ENCODE results near the gene MST1. TPM values are rescaled to one million over a fixed set of nuclear protein-coding genes. Genes with fewer than 3 reads are reported as not detected.

MST1 gene
- total and polyA plus RNA-seq, 3 donors from 2014 or later = 60.3 to 73.4 (median 67.1) TPM

DNA sequence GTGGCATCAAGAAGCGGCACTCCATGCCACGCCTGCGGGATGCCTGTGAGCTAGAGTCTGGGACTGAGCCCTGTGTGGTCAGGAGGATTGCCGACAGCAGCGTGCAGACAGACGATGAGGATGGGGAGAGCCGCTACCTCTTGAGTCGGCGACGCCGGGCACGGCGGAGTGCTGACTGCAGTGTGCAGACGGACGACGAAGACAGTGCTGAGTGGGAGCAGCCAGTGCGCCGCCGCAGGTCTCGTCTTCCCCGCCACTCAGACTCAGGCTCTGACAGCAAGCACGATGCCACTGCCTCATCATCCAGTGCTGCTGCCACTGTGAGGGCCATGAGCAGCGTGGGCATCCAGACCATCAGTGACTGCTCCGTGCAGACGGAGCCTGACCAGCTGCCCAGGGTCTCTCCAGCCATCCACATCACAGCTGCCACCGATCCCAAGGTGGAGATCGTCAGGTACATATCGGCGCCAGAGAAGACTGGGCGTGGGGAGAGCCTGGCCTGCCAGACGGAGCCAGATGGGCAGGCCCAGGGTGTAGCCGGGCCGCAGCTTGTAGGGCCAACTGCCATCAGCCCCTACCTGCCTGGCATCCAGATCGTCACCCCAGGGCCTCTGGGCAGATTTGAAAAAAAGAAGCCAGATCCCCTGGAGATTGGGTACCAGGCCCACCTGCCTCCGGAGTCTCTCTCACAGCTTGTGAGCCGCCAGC lies 31.9 kb downstream of the MST1 start:
- Histone ChIP-seq H3K36me3 (ENCODE audit: low read depth, missing control alignments) (no peaks in the 10 kb centered on the region), H3K4me3 (no peak overlapping the region), H3K27me3 (no peaks in the 10 kb centered on the region), H3K27ac (no peak overlapping the region), H3K9me3 (no peaks in the 10 kb centered on the region), H3K4me1 (no peaks in the 10 kb centered on the region)
- WGBS, 2 donors = 95 to 97% methylated on average over 13 to 36 of the region's 36 CpGs
- DNase-seq = no peak
- TF ChIP-seq, protein P1, sequence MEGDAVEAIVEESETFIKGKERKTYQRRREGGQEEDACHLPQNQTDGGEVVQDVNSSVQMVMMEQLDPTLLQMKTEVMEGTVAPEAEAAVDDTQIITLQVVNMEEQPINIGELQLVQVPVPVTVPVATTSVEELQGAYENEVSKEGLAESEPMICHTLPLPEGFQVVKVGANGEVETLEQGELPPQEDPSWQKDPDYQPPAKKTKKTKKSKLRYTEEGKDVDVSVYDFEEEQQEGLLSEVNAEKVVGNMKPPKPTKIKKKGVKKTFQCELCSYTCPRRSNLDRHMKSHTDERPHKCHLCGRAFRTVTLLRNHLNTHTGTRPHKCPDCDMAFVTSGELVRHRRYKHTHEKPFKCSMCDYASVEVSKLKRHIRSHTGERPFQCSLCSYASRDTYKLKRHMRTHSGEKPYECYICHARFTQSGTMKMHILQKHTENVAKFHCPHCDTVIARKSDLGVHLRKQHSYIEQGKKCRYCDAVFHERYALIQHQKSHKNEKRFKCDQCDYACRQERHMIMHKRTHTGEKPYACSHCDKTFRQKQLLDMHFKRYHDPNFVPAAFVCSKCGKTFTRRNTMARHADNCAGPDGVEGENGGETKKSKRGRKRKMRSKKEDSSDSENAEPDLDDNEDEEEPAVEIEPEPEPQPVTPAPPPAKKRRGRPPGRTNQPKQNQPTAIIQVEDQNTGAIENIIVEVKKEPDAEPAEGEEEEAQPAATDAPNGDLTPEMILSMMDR (IDR thresholded peaks at IDR 0.05) = no peak
- no peak for TF ChIP-seq POLR2A (IDR thresholded peaks at IDR 0.05)
- intact Hi-C loops (cut with DNase I; ENCODE audit: low total_unique reads) = no loop called here

DNA sequence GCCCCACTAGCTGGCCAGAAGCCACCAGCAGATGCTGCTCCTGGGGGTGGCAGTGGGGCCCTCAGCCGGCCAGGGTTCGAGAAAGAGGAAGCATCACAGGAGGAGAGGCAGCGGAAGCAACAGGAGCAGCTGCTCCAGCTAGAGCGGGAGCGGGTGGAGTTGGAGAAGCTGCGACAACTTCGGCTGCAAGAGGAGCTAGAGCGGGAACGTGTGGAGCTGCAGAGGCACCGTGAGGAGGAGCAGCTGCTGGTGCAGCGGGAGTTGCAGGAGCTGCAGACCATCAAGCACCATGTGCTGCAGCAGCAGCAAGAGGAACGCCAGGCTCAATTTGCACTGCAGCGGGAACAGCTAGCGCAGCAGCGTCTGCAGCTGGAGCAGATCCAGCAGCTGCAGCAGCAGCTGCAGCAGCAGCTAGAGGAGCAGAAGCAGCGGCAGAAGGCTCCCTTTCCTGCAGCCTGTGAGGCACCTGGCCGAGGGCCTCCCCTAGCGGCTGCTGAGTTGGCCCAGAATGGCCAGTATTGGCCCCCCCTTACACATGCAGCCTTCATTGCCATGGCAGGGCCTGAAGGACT lies 32.6 kb downstream of the MST1 start:
- DNase-seq = no peak
- intact Hi-C loops (cut with DNase I; ENCODE audit: low total_unique reads) = no loop called here
- H3K27me3 ChIP-seq = no peaks in the 10 kb centered on the region
- H3K27ac ChIP-seq = no peak overlapping the region
- 59 to 66% methylated on average over 7 to 18 of the region's 18 CpGs for WGBS, 2 donors
- no peaks in the 10 kb centered on the region for H3K4me1 ChIP-seq
- no peaks in the 10 kb centered on the region for H3K9me3 ChIP-seq
- TF ChIP-seq, protein P1 (IDR thresholded peaks at IDR 0.05) = no peak
- no peak for TF ChIP-seq POLR2A (IDR thresholded peaks at IDR 0.05)
- H3K36me3 ChIP-seq (ENCODE audit: low read depth, missing control alignments) = no peaks in the 10 kb centered on the region
- H3K4me3 ChIP-seq = no peak overlapping the region

DNA sequence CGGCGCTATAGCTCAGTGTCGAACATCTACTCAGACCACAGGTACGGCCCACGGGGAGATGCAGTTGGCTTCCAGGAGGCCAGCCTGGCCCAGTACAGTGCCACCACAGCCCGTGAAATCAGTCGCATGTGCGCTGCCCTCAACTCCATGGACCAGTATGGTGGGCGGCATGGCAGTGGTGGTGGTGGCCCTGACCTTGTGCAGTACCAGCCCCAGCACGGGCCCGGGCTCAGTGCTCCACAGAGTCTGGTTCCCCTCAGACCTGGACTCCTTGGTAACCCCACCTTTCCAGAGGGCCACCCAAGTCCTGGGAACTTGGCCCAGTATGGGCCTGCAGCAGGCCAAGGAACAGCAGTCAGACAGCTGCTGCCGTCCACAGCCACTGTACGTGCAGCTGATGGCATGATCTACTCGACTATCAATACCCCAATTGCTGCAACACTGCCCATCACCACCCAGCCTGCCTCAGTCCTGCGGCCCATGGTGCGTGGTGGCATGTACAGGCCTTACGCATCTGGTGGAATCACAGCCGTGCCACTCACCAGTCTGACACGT lies 33.5 kb downstream of the MST1 start:
- H3K9me3 ChIP-seq = no peaks in the 10 kb centered on the region
- DNase-seq = no peak
- no peak for TF ChIP-seq POLR2A (IDR thresholded peaks at IDR 0.05)
- TF ChIP-seq, protein P1 (IDR thresholded peaks at IDR 0.05) = no peak
- no peaks in the 10 kb centered on the region for H3K36me3 ChIP-seq (ENCODE audit: low read depth, missing control alignments)
- intact Hi-C loops (cut with DNase I; ENCODE audit: low total_unique reads) = no loop called here
- H3K4me1 ChIP-seq = no peaks in the 10 kb centered on the region
- H3K27ac ChIP-seq = no peak overlapping the region
- WGBS, 2 donors = 95 to 97% methylated on average over 14 to 19 of the region's 19 CpGs
- no peak overlapping the region for H3K4me3 ChIP-seq
- no peaks in the 10 kb centered on the region for H3K27me3 ChIP-seq

DNA sequence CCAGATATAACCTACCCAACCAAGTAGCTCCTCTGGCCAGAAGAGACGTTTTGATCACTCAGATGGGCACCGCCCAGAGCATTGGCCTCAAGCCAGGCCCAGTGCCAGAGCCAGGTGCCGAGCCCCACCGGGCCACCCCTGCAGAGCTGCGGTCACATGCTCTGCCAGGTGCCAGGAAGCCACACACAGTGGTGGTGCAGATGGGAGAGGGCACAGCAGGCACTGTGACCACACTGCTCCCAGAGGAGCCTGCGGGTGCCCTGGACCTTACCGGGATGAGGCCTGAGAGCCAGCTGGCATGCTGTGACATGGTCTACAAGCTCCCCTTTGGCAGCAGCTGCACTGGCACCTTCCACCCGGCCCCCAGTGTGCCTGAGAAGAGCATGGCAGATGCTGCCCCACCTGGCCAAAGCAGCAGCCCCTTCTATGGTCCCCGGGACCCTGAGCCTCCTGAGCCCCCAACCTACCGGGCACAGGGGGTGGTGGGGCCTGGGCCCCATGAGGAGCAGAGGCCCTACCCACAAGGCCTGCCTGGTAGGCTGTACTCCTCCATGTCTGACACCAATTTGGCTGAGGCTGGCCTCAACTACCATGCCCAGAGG lies 34.2 kb downstream of the MST1 start:
- Histone ChIP-seq H3K4me1 (no peaks in the 10 kb centered on the region), H3K36me3 (ENCODE audit: low read depth, missing control alignments) (no peaks in the 10 kb centered on the region), H3K9me3 (no peaks in the 10 kb centered on the region), H3K4me3 (no peak overlapping the region), H3K27ac (no peak overlapping the region), H3K27me3 (no peaks in the 10 kb centered on the region)
- 94% methylated on average over 8 of the region's 10 CpGs; no CpG with 5 or more reads in 1 of the 2 donors for WGBS, 2 donors
- intact Hi-C loops (cut with DNase I; ENCODE audit: low total_unique reads) = no loop called here
- DNase-seq = no peak
- no peak for TF ChIP-seq POLR2A (IDR thresholded peaks at IDR 0.05)
- TF ChIP-seq, protein P1 (IDR thresholded peaks at IDR 0.05) = no peak
